Stimulated activated CD8-positive, alpha-beta memory T cell treated with anti-CD3 and anti-CD28 coated beads, Interleukin-2, amount 100 ng/mL, for 48 hours (primary cell): ENCODE data around the gene SLC12A7.
"Not testable (repeated sequence)": the region's sequence is repeated elsewhere in the genome, so short reads cannot be mapped to it uniquely, and the experiment has no call there.

Source experiments
- DNase-seq, 2 donors: peaks; one replicate each; pipeline ENCODE4 v3.0.0-alpha.2; 2020; ENCODE audit warnings: low read depth in 2 of 2

SLC12A7 gene

GRCh38 chr5:1062761-1063568 lies 48.9 kb downstream of the SLC12A7 start:
- no peak for DNase-seq

GRCh38 chr5:1061916-1062315 lies 49.9 kb downstream of the SLC12A7 start:
- no peak for DNase-seq

DNA sequence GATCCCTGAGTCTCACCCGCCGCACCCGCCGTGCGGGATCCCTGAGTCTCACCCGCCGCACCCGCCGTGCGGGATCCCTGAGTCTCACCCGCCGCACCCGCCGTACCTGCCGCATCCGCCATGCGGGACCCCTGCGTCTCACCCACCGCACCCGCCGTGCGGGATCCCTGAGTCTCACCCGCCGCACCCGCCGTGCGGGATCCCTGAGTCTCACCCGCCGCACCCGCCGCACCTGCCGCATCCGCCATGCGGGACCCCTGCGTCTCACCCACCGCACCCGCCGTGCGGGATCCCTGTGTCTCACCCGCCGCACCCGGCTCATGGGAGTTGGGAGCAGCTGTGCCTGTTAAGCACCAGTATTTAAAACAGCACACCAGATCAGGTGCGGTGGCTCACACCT lies 50.6 kb downstream of the SLC12A7 start:
- not testable (repeated sequence) for DNase-seq

GRCh38 chr5:1060535-1060981 lies 51.3 kb downstream of the SLC12A7 start:
- no peak for DNase-seq

GRCh38 chr5:1059884-1060263 lies 52.0 kb downstream of the SLC12A7 start:
- DNase-seq: no peak

DNA sequence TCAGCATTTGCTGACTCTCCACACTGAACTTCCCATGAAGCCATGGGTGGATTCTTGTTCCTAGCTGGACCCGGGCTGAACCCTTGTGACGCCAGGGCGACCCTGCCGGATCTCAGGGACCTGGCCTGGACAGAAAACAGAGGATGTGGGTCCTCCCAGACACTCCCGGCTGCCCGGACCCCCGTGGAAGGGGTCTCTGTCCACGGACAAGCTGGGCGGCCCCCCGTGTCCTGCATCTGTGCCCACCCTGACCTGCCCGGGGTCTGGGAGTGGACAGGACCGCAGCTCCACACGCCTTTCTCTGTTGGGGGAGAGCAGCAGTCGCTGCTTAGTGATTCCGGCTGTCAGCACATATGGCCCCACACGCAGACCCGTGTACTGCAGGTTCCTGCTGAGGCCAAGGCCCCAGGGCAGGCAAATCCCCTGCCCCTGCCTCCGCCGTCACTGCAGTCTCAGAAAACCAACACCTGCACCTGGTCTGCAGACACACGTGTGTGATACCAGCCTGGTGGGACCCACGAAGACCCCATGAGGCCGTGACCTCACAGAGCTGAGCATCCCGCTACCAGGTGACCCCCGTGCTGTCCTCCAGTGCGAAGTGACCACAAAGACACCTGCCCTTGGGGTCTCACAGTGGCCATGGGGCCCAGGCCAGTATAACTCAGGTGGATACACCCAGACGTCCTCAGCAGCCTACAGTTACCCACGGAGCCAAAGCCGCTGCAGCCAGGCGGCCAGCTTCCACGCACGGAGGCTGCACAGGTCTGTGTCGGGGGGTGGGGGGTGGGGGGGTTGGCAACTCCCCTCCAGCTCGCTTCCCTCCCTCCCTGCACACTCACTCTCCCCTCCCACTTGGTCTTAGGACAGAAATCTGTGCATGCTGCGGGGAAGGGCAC lies 52.6 kb downstream of the SLC12A7 start:
- DNase-seq: no peak

- no peak for DNase-seq
These were observed 53.5 kb downstream of the SLC12A7 start for GRCh38 chr5:1058083-1058945.

GRCh38 chr5:1057485-1058082 lies 54.3 kb downstream of the SLC12A7 start:
- DNase-seq: no peak

DNA sequence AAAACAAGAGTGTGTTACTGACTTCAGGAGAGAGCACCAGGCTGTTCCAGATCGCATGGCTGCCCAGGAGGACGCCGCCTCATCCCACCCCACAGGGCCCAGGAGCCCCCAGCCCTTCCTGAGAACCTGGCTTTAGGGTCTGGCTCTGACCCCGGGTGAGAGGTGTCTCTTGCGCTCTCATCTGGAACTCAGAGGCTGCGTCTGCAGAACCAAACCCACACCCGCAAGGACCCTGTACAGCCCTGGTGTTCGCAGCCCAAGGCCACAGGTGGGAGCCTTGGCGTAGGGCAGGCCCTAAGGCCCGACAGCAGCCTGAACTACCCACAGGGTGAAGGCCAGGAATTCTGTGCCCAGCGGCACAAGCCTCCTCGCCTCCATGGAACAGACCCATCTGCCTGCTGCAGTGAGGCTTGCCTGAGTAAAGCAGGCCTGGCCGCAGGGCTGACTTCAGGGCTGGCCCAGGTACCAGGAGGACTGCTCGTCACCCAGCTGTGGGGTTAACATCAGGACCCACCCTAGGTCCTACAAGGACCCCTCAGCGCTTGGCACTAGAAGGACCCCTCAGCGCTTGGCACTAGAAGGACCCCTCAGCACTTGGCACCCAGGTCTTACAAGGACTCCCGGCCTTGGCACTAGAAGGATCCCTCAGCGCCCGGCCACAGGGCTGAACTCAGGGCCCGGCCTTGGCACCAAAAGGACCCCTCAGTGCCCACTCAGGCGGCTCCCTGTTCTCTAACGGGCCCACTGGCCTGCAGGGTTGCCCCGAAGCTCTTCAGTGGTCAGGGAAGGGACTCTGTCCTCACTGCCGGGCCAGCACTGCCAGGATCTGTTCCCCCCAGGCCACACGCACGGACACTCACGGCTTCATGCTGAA lies 55.0 kb downstream of the SLC12A7 start:
- DNase-seq: no peak

GRCh38 chr5:1055896-1056610 lies 55.8 kb downstream of the SLC12A7 start:
- DNase-seq: no peak

GRCh38 chr5:1054799-1055775 lies 56.8 kb downstream of the SLC12A7 start:
- no peak for DNase-seq

DNA sequence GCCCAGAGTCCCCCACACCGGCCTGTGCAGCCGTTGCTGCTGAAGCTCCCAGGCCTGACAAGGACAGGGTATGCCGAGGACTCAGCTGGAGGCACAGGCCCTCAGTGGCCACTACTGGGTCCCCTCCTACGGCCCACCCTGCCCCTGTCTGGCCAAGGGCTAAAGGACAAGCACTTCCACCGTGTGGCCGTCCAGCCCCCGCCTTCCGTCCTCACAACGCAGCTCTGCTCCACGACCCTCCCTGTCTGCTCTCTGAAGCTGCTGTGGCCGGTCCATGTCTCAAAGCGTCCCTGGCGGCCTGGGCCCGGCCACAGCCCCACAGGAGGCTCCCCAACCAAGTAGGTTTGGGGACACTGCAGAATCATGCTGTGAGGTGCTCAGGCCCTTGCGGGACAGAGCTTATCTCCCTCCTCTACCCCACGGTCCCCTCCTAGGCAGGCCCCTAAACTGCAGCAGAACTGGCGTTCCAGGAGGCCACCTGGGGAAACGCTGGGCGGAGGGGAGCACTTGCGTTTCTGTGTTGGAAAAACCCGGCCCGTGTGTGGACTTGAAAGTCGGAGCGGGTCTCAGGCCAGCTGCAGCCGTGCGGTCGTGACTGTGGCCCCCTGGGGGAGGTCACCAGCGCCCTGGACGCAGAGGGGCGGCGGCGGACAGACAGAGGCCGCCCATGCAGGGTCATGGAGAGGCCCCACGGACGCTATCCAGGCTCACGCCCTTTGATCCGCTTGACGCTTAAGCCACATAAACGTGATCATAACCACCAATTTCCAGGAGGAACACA lies 57.7 kb downstream of the SLC12A7 start:
- no peak for DNase-seq

DNA sequence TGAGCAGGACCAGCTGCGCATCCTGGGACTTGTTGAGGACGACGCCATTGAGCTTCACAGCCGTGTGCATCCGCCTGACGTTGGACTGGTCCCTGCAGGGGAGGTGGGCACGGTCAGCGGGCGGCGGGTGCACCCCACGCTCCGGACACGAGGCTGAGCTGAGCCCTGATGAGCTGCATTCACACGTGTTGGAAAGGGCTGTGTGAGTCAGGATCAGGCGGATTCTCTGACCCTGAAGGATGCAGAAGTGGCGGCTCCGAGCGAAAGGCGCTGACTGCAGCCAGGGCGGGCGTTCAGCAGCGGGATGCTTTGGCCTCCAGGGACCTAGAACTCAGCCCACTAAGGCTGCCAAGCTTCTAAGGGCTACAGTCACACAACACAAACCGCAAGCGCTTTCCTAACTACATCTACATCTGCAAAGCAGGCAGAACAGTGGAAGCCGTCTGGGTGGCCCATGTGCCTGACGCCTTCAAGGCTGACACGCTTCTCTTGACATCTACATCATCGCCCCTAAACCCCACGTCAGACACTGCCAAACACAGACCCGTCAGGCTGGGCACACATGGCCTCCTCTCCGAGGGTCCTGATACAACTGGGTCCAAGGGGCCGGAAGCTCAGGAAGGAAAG lies 58.4 kb downstream of the SLC12A7 start:
- DNase-seq: no peak

DNA sequence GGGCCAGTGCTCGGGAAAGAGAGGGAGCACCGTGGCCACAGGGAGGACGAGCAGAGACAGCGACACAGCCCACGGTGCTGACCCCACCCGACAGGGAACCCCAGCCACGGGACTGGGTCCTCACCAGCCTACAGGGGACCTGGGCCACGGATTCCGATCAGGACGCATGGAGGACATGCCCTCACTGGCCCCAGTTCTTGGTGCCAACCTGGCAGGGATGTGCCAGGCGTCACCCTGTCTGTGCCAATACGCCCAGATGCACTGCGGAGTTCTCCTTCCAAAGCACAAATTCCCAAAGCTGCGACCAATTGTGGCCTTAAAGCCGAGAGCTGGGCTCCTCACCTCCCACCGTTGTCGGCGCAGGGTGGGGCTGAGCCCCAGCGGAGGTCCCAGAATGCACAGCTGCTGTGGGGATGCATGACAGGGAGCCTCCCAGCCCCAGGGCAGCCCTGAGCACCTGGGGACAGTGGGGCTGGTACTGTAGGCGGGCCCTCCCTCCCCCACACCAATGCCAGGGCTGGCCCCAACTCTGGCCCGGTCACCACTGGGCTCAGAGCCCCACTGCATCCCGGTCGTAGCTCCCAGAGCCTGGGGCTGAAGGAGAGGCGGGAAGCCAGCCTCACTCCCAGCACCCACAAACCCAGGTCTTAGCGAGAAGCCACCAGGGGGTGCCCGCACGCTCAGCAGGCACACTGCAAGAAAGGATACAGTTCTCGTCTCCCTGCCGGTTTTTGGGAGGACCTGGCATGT lies 59.0 kb downstream of the SLC12A7 start:
- DNase-seq: no peak

DNA sequence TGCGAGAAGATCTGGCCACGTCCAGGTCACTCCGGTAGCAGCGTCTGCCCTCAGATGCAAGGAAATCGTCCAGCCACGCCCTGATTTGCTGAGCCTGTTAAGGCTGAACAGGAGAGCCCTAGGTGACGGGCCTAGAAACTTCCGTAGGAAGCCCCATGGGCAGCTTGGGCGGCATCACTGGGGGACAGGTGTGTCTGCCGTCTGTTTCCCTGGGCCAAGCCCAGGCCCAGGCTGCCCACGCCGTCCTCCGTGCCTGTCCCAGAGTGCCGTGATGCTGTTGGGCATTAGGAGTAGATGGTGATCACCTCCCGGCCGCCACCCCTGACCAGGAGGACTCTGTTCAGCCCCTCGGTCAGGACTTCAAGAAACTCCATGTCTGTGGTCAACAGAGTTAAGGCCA lies 59.8 kb downstream of the SLC12A7 start:
- DNase-seq: no peak

GRCh38 chr5:1051366-1051720 lies 60.5 kb downstream of the SLC12A7 start:
- DNase-seq: no peak
